GM18520 (cell line): ENCODE results near the gene CPSF6.
"Not testable (repeated sequence)": the region's sequence is repeated elsewhere in the genome, so short reads cannot be mapped to it uniquely, and the experiment has no call there.

Source experiments
- ATAC-seq: cut with Tn5 transposase; IDR thresholded peaks from one replicate; pipeline ENCODE4 v1.9.1; 2021; ENCODE audit not compliant: unreplicated experiment

Gene CPSF6

GRCh38 chr12:69254862-69255261 lies 15.5 kb downstream of the CPSF6 start:
- ATAC-seq, result no peak

- no peak for ATAC-seq
Observed at GRCh38 chr12:69258655-69259054, 19.3 kb downstream of the CPSF6 start.

- no peak for ATAC-seq
Observed at GRCh38 chr12:69262264-69262974, 23.1 kb downstream of the CPSF6 start.

- ATAC-seq, result no peak
Observed at GRCh38 chr12:69265205-69265604, 25.8 kb downstream of the CPSF6 start.

GRCh38 chr12:69265633-69266032 lies 26.3 kb downstream of the CPSF6 start:
- not testable (repeated sequence) for ATAC-seq

GRCh38 chr12:69266036-69266635 lies 26.8 kb downstream of the CPSF6 start:
- ATAC-seq, result no peak

GRCh38 chr12:69269736-69270135 lies 30.4 kb downstream of the CPSF6 start:
- no peak for ATAC-seq

- no peak for ATAC-seq
Observed at GRCh38 chr12:69272511-69272910, 33.1 kb downstream of the CPSF6 start.

GRCh38 chr12:69274861-69275260 lies 35.5 kb downstream of the CPSF6 start:
- no peak for ATAC-seq

- no peak for ATAC-seq
Observed at GRCh38 chr12:69275471-69275891, 36.1 kb downstream of the CPSF6 start.

GRCh38 chr12:69278814-69279782 lies 39.7 kb downstream of the CPSF6 start:
- ATAC-seq, result no peak

- ATAC-seq, result no peak
Observed at GRCh38 chr12:69284131-69284530, 44.8 kb downstream of the CPSF6 start.

GRCh38 chr12:69287556-69287955 lies 48.2 kb downstream of the CPSF6 start:
- ATAC-seq, result no peak

GRCh38 chr12:69290545-69291277 lies 51.3 kb downstream of the CPSF6 start:
- peak; percentile 95 for ATAC-seq

GRCh38 chr12:69291278-69291593 lies 51.9 kb downstream of the CPSF6 start:
- no peak for ATAC-seq

- no peak for ATAC-seq
Observed at GRCh38 chr12:69298133-69298532, 58.8 kb downstream of the CPSF6 start.

- ATAC-seq, result no peak
Observed at GRCh38 chr12:69298947-69299346, 59.6 kb downstream of the CPSF6 start.

GRCh38 chr12:69304284-69304683 lies 64.9 kb downstream of the CPSF6 start:
- no peak for ATAC-seq

GRCh38 chr12:69309461-69309860 lies 70.1 kb downstream of the CPSF6 start:
- ATAC-seq, result no peak

- ATAC-seq, result no peak
Observed at GRCh38 chr12:69313209-69313608, 73.8 kb downstream of the CPSF6 start.

- not testable (repeated sequence) for ATAC-seq
Observed at GRCh38 chr12:69316784-69317183, 77.4 kb downstream of the CPSF6 start.
